ENCODE results near the gene PRKD2.

DNA sequence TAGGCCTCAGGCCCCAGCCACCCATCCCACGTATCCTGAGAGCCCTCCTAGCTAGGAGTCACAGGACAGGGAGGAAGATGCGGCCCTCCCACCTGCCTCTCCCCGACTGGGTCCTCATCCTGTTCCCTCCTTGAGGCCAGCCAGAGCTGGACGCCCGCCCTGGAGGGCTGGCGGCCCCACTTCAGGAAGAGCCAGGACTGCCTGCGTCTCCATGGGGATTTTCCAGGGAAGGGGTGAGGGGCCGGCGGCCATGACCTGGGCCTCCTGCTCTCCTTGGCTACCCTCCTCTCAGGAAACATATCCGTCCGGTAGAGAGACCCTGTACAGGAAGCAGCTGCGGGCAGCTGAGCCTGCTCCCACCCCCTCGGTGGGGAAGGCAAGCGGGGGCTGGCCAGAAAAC is 11.3 kb upstream of the PRKD2 start:
- TF ChIP-seq, protein P1, sequence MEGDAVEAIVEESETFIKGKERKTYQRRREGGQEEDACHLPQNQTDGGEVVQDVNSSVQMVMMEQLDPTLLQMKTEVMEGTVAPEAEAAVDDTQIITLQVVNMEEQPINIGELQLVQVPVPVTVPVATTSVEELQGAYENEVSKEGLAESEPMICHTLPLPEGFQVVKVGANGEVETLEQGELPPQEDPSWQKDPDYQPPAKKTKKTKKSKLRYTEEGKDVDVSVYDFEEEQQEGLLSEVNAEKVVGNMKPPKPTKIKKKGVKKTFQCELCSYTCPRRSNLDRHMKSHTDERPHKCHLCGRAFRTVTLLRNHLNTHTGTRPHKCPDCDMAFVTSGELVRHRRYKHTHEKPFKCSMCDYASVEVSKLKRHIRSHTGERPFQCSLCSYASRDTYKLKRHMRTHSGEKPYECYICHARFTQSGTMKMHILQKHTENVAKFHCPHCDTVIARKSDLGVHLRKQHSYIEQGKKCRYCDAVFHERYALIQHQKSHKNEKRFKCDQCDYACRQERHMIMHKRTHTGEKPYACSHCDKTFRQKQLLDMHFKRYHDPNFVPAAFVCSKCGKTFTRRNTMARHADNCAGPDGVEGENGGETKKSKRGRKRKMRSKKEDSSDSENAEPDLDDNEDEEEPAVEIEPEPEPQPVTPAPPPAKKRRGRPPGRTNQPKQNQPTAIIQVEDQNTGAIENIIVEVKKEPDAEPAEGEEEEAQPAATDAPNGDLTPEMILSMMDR (IDR thresholded peaks at IDR 0.05): no peak
- TF ChIP-seq POLR2A (IDR thresholded peaks at IDR 0.05): no peak

Measured in adrenal gland (tissue), 5 donors.